ENCODE results near the gene FBXO8. TPM values are rescaled to one million over a fixed set of nuclear protein-coding genes. Genes with fewer than 3 reads are reported as not detected.

FBXO8 gene
- total RNA-seq, 1 donor from 2014 or later, result 12.4 TPM

GRCh38 chr4:174260099-174260498, 23.4 kb downstream of the FBXO8 start:
- Mint-ChIP-seq H3K36me3 (ENCODE audit: low read depth, unreplicated experiment) (no peaks in the 10 kb centered on the region), H3K4me1 (ENCODE audit: unreplicated experiment) (no peaks in the 10 kb centered on the region), H3K4me3 (ENCODE audit: unreplicated experiment) (no peak overlapping the region), H3K9me3 (ENCODE audit: unreplicated experiment) (no peaks in the 10 kb centered on the region), H3K27ac (ENCODE audit: unreplicated experiment) (no peak overlapping the region), H3K27me3 (ENCODE audit: unreplicated experiment) (no peaks in the 10 kb centered on the region)
- TF ChIP-seq CTCF (IDR thresholded peaks at IDR 0.05; ENCODE audit: unreplicated experiment), result no peak
- DNase-seq (ENCODE audit: low spot score), result no peak

GRCh38 chr4:174259580-174259979, 23.9 kb downstream of the FBXO8 start:
- Mint-ChIP-seq H3K27me3 (ENCODE audit: unreplicated experiment) (no peaks in the 10 kb centered on the region), H3K4me3 (ENCODE audit: unreplicated experiment) (no peak overlapping the region), H3K27ac (ENCODE audit: unreplicated experiment) (no peak overlapping the region), H3K4me1 (ENCODE audit: unreplicated experiment) (no peaks in the 10 kb centered on the region), H3K36me3 (ENCODE audit: low read depth, unreplicated experiment) (no peaks in the 10 kb centered on the region), H3K9me3 (ENCODE audit: unreplicated experiment) (no peaks in the 10 kb centered on the region)
- no peak for TF ChIP-seq CTCF (IDR thresholded peaks at IDR 0.05; ENCODE audit: unreplicated experiment)
- no peak for DNase-seq (ENCODE audit: low spot score)

- no peak for DNase-seq (ENCODE audit: low spot score)
These were observed 27.2 kb downstream of the FBXO8 start for GRCh38 chr4:174256277-174256713.

GRCh38 chr4:174255786-174256185, 27.7 kb downstream of the FBXO8 start:
- Mint-ChIP-seq H3K9me3 (ENCODE audit: unreplicated experiment) (no peaks in the 10 kb centered on the region), H3K4me3 (ENCODE audit: unreplicated experiment) (no peak overlapping the region), H3K27me3 (ENCODE audit: unreplicated experiment) (no peaks in the 10 kb centered on the region), H3K4me1 (ENCODE audit: unreplicated experiment) (no peaks in the 10 kb centered on the region), H3K27ac (ENCODE audit: unreplicated experiment) (no peak overlapping the region), H3K36me3 (ENCODE audit: low read depth, unreplicated experiment) (no peaks in the 10 kb centered on the region)
- no peak for TF ChIP-seq CTCF (IDR thresholded peaks at IDR 0.05; ENCODE audit: unreplicated experiment)
- no peak for DNase-seq (ENCODE audit: low spot score)

More at GRCh38 chr4:174256277-174256713, 27.2 kb downstream of the FBXO8 start:
- Mint-ChIP-seq H3K36me3 (ENCODE audit: low read depth, unreplicated experiment) (no peaks in the 10 kb centered on the region), H3K27me3 (ENCODE audit: unreplicated experiment) (no peaks in the 10 kb centered on the region), H3K4me3 (ENCODE audit: unreplicated experiment) (no peak overlapping the region), H3K9me3 (ENCODE audit: unreplicated experiment) (no peaks in the 10 kb centered on the region), H3K4me1 (ENCODE audit: unreplicated experiment) (no peaks in the 10 kb centered on the region), H3K27ac (ENCODE audit: unreplicated experiment) (no peak overlapping the region)
- TF ChIP-seq CTCF (IDR thresholded peaks at IDR 0.05; ENCODE audit: unreplicated experiment), result no peak

GRCh38 chr4:174255374-174255773, 28.1 kb downstream of the FBXO8 start:
- Mint-ChIP-seq H3K27me3 (ENCODE audit: unreplicated experiment) (no peaks in the 10 kb centered on the region), H3K4me3 (ENCODE audit: unreplicated experiment) (no peak overlapping the region), H3K9me3 (ENCODE audit: unreplicated experiment) (no peaks in the 10 kb centered on the region), H3K27ac (ENCODE audit: unreplicated experiment) (no peak overlapping the region), H3K4me1 (ENCODE audit: unreplicated experiment) (no peaks in the 10 kb centered on the region), H3K36me3 (ENCODE audit: low read depth, unreplicated experiment) (no peaks in the 10 kb centered on the region)
- no peak for DNase-seq (ENCODE audit: low spot score)
- TF ChIP-seq CTCF (IDR thresholded peaks at IDR 0.05; ENCODE audit: unreplicated experiment), result no peak

Measured in endothelial cell (in vitro differentiated cells).